B cell (primary cell): ENCODE results near the gene AMOTL1. TPM values are rescaled to one million over a fixed set of nuclear protein-coding genes. Genes with fewer than 3 reads are reported as not detected.

Experiments used
- ATAC-seq: fragments of 200-7000 bp; cut with Tn5 transposase; one replicate; pipeline ENCODE4 v1.10.0; 2021; ENCODE audit warnings: low read depth, mild to moderate bottlenecking, moderate number of reproducible peaks, moderate library complexity
- CTCF ChIA-PET: fragments of 350-600 bp; sonication (Branson Sonifier 250); formaldehyde crosslinking; loops from one replicate; lab custom pipeline; 2021; ENCODE audit warnings: antibody characterized with exemption, inconsistent platforms; lab: Charles Lee
- POLR2A ChIA-PET: fragments of 350-600 bp; sonication (Branson Sonifier 250); formaldehyde crosslinking; loops from one replicate; lab custom pipeline; 2021; ENCODE audit warnings: antibody characterized with exemption; lab: Charles Lee
- DNase-seq: peaks from one replicate; pipeline ENCODE4 v3.0.0; 2013
- H2AFZ ChIP-seq: 2 replicates; pipeline ENCODE4 v1.6.1; 2012; ENCODE audit warnings: mild to moderate bottlenecking, low read depth, low read length; ENCODE audit not compliant: insufficient read depth, poor library complexity, severe bottlenecking
- H3K27ac ChIP-seq, 2 donors: 1 replicate in 1 of 2; 2 replicates in 1 of 2; pipeline ENCODE4 v1.5.1; 2012 to 2013; ENCODE audit warnings: low read length in 2 of 2, mild to moderate bottlenecking in 2 of 2, moderate library complexity in 1 of 2
- H3K27me3 ChIP-seq, 4 experiments: fragments of 200-600 bp in 1 of 4; sonication (generic) in 1 of 4; replicated peaks in 1 of 4; 1 replicate in 2 of 4; 2 replicates in 2 of 4; pipeline versions ENCODE4 v1.6.1 to v1.7.0; 2013 to 2016; ENCODE audit warnings: low read length in 3 of 4, mild to moderate bottlenecking in 2 of 4, mixed read lengths in 1 of 4, moderate library complexity in 1 of 4; ENCODE audit not compliant: insufficient read depth in 4 of 4, control insufficient read depth in 3 of 4; ENCODE audit errors: control extremely low read depth in 1 of 4
- H3K36me3 ChIP-seq, 2 experiments: replicated peaks in 1 of 2; 1 replicate in 1 of 2; 2 replicates in 1 of 2; pipeline versions ENCODE4 v1.6.1 to v1.7.1; 2013; ENCODE audit warnings: low read length in 1 of 2; ENCODE audit not compliant: insufficient read depth in 2 of 2, control insufficient read depth in 1 of 2; ENCODE audit errors: control extremely low read depth in 1 of 2, extremely low read depth in 1 of 2
- H3K4me1 ChIP-seq, 2 donors: fragments of 200-600 bp in 1 of 2; sonication (generic) in 1 of 2; 1 replicate in 1 of 2; 2 replicates in 1 of 2; pipeline versions ENCODE4 v1.5.1 to v1.6.1; 2013 to 2017; ENCODE audit warnings: low read length in 2 of 2; ENCODE audit not compliant: control insufficient read depth in 2 of 2, insufficient read depth in 2 of 2
- H3K4me2 ChIP-seq: replicated peaks from 2 replicates; pipeline ENCODE3; 2012; ENCODE audit warnings: mild to moderate bottlenecking, low read depth, low read length; ENCODE audit not compliant: poor library complexity, severe bottlenecking
- H3K4me3 ChIP-seq, 5 experiments: fragments of 200-600 bp in 1 of 5; sonication (generic) in 1 of 5; 1 replicate in 3 of 5; 2 replicates in 2 of 5; pipeline versions ENCODE4 v1.5.1 to v1.7.0; 2011 to 2016; ENCODE audit warnings: low read length in 4 of 5, mild to moderate bottlenecking in 4 of 5, low read depth in 2 of 5, control low read depth in 1 of 5, moderate library complexity in 1 of 5; ENCODE audit not compliant: insufficient read depth in 1 of 5; ENCODE audit errors: control extremely low read depth in 1 of 5, extremely low read depth in 1 of 5
- H3K79me2 ChIP-seq: fragments of 200-600 bp; sonication (generic); one replicate; pipeline ENCODE4 v1.6.0; 2016; ENCODE audit warnings: low read length; ENCODE audit not compliant: control insufficient read depth, insufficient read depth
- H3K9ac ChIP-seq: fragments of 200-600 bp; sonication (generic); 2 replicates; pipeline ENCODE4 v1.6.1; 2017; ENCODE audit warnings: mild to moderate bottlenecking, low read length, moderate library complexity
- H3K9me3 ChIP-seq, 3 donors: one replicate each; pipeline versions ENCODE4 v1.6.1 to v1.7.1; 2013; ENCODE audit warnings: low read length in 2 of 3; ENCODE audit not compliant: control insufficient read depth in 2 of 3, insufficient read depth in 1 of 3; ENCODE audit errors: control extremely low read depth in 1 of 3
- H4K20me1 ChIP-seq: 2 replicates; pipeline ENCODE4 v1.6.0; 2012; ENCODE audit warnings: mild to moderate bottlenecking, low read length; ENCODE audit not compliant: insufficient read depth, control insufficient read depth, poor library complexity, severe bottlenecking
- H3K27ac Mint-ChIP-seq: one replicate; pipeline ENCODE4 v1.8.0; 2021; ENCODE audit warnings: mixed read lengths
- H3K27me3 Mint-ChIP-seq: one replicate; pipeline ENCODE4 v1.8.0; 2021; ENCODE audit warnings: mixed read lengths
- H3K4me1 Mint-ChIP-seq: one replicate; pipeline ENCODE4 v1.8.0; 2021; ENCODE audit warnings: mixed read lengths
- H3K4me3 Mint-ChIP-seq: one replicate; pipeline ENCODE4 v1.8.0; 2021; ENCODE audit warnings: mixed read lengths
- H3K9me3 Mint-ChIP-seq: one replicate; pipeline ENCODE4 v1.8.0; 2022; ENCODE audit warnings: mixed read lengths; ENCODE audit not compliant: insufficient read depth
- CTCF ChIP-seq: fragments of 200-600 bp; IDR thresholded peaks from one replicate; pipeline ENCODE4 v1.8.0; 2022; ENCODE audit warnings: antibody characterized with exemption, mild to moderate bottlenecking
- EZH2 ChIP-seq: IDR thresholded peaks from 2 replicates; pipeline ENCODE4 v1.6.1; 2012; ENCODE audit warnings: borderline replicate concordance, low read depth, mild to moderate bottlenecking, moderate library complexity, low read length; ENCODE audit not compliant: insufficient read depth, poor library complexity, severe bottlenecking
- WGBS: methylation state at CpG from one replicate; pipeline ENCODE4 v1.1.5; 2013; ENCODE audit warnings: missing lambda C conversion rate; ENCODE audit not compliant: insufficient coverage; 5-methylcytosine and 5-hydroxymethylcytosine counted together
- intact Hi-C: fragments of 100-400 bp; cut with micrococcal nuclease; formaldehyde crosslinking; loops from one replicate; pipeline ENCODE4 v1.10.0; 2022
- polyA plus RNA-seq: library from polyadenylated mRNA; depleted of rRNA; stranded (reverse); fragments of >200 nt; gene quantifications from 2 replicates; pipeline ENCODE4 v1.2.3, GENCODE V29; 2012
- total RNA-seq, 2 donors: library from RNA; stranded (reverse); fragments of 120-200 nt in 1 of 2; gene quantifications; 1 replicate in 1 of 2; 2 replicates in 1 of 2; pipeline versions ENCODE4 v1.2.3 to v1.2.4, GENCODE V29; 2013 to 2022

Gene AMOTL1
- total and polyA plus RNA-seq, 2 donors (not counting 1 experiment from before 2014, with no cell fraction given), result 0.04 to 0.30 TPM

- no peak overlapping the region for H3K9ac ChIP-seq
- H3K27me3 ChIP-seq, result peaks cover 0 to 9% (median 3%) of the 10 kb centered on the region in 4 experiments
- intact Hi-C loops, result no loop called here
- H4K20me1 ChIP-seq, result no peaks in the 10 kb centered on the region
- H3K4me1 ChIP-seq, result no peaks in the 10 kb centered on the region
- ChIA-PET POLR2A (no interaction called here), CTCF (no interaction called here)
- no peaks in the 10 kb centered on the region for H3K79me2 ChIP-seq
- H3K27ac Mint-ChIP-seq, result no peak overlapping the region
- 80% methylated on average over 2 of the region's 5 CpGs for WGBS
- H3K9me3 ChIP-seq, result no peaks in the 10 kb centered on the region
- ATAC-seq, result no peak
- H3K27ac ChIP-seq, result no peak overlapping the region
- H3K4me2 ChIP-seq, result no peak overlapping the region
- H3K4me1 Mint-ChIP-seq, result no peaks in the 10 kb centered on the region
- H3K9me3 Mint-ChIP-seq, result no peaks in the 10 kb centered on the region
- TF ChIP-seq CTCF (no peak), EZH2 (no peak)
- no peak overlapping the region for H2AFZ ChIP-seq
- no peak overlapping the region for H3K4me3 ChIP-seq
- H3K4me3 Mint-ChIP-seq, result no peak overlapping the region
- no peak for DNase-seq
- no peaks in the 10 kb centered on the region for H3K36me3 ChIP-seq
- peaks cover 32% of the 10 kb centered on the region for H3K27me3 Mint-ChIP-seq
Measured at GRCh38 chr11:94751786-94752185, 16.4 kb upstream of the AMOTL1 start.

- DNase-seq, result no peak
- H3K9ac ChIP-seq, result no peak overlapping the region
- H3K79me2 ChIP-seq, result no peaks in the 10 kb centered on the region
- ATAC-seq, result no peak
- no peaks in the 10 kb centered on the region for H3K36me3 ChIP-seq
- Mint-ChIP-seq H3K27me3 (peaks cover 23% of the 10 kb centered on the region), H3K27ac (no peak overlapping the region), H3K4me3 (no peak overlapping the region), H3K4me1 (no peaks in the 10 kb centered on the region), H3K9me3 (no peaks in the 10 kb centered on the region)
- peaks cover 0 to 5% (median 1%) of the 10 kb centered on the region in 4 experiments for H3K27me3 ChIP-seq
- POLR2A ChIA-PET, result no interaction called here
- no peak overlapping the region for H3K4me2 ChIP-seq
- WGBS, result 88% methylated on average over 1 of the region's 1 CpG
- intact Hi-C loops, result no loop called here
- CTCF ChIA-PET, result no interaction called here
- no peak overlapping the region for H3K4me3 ChIP-seq
- TF ChIP-seq EZH2, result no peak
- no peak for TF ChIP-seq CTCF
- no peak overlapping the region for H2AFZ ChIP-seq
- no peaks in the 10 kb centered on the region for H3K9me3 ChIP-seq
- no peaks in the 10 kb centered on the region for H3K4me1 ChIP-seq
- H4K20me1 ChIP-seq, result no peaks in the 10 kb centered on the region
- no peak overlapping the region for H3K27ac ChIP-seq
Measured at GRCh38 chr11:94753630-94754029, 14.5 kb upstream of the AMOTL1 start.
